GM21825 (cell line): Measurements from ENCODE around the gene SCUBE2.
"Not testable (repeated sequence)": the region's sequence is repeated elsewhere in the genome, so short reads cannot be mapped to it uniquely, and the experiment has no call there.

ENCODE experiments used
- ATAC-seq: cut with Tn5 transposase; IDR thresholded peaks from one replicate; pipeline ENCODE4 v1.9.1; 2021; ENCODE audit warnings: mild to moderate bottlenecking, moderate library complexity; ENCODE audit not compliant: unreplicated experiment

The SCUBE2 gene

DNA sequence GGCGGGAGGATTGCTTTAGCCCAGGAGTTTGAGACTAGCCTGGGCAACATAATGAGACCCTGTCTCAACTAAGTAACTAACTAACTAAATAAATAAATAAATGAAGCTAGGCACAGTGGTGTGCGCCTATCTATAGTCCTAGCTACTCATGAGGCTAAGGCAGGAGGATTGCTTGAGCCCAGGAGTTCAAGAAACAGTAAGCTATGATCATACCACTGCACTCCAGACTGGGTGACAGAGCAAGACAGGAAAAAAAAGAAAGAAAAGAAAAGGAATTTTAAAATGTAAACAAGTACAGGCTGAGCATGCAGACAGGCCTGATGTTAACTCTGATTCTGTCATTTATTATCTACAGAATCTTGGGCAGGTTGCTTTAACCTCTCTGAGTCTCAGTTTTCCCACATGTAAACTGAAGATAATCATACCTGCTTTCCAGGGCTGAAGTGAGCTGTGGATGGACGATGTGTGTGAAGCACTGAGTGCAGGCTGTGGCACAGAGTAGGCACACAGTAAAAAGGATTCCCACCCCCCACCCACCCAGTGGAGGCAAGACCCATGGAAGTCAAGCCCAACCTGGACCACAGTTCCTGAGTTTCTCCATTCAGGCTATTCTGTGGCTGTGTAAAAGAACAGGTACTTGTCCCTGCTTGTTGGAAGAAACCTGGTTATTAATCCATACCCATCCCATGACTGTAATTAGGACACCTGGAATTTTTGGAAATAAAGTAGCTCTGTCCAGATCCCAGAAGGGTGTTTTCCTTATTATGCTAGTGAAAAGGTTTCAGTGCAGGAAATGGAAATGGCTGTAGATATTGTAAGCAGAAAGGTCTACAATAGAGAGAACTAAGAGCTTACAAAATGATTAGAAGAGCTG is 18.7 kb upstream of the SCUBE2 start:
- no peak for ATAC-seq

- no peak for ATAC-seq
Measured at GRCh38 chr11:9104580-9104979, 13.2 kb upstream of the SCUBE2 start.

DNA sequence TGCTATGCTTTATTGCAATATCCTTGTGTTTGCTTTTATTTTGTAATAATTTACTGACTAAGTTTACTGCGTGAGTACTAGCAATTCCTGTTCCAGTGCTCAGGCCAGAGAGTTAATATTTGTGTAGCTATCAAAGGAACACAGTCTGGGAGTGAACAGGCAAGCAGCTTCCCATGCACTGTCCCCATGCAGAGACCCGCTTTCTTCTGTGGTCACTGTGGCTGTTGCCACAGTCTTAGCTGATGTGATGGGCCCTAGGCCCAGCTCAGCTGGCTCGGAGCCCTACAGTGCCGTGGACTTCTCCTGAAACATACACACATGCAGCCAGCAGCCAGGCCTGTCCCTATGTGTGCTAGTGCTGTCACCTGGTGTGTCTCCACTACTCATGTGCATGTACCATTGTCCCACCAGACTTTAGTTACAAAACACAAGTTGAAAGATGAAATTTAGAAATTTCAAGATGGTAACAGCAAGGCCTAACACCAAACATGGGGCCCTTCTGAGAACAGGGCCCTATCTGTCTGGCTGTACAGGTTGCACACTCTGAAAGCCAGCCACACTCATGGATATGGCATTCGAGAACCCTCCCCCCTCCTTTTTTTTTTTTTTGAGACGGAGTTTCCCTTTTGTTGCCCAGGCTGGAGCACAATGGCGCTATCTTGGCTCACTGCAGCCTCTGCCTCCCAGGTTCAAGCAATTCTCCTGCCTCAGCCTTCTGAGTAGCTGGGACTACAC is 12.3 kb upstream of the SCUBE2 start:
- no peak for ATAC-seq

- ATAC-seq, result no peak
Measured at GRCh38 chr11:9099617-9100016, 8.2 kb upstream of the SCUBE2 start.

GRCh38 chr11:9098455-9098854 is 7.1 kb upstream of the SCUBE2 start:
- ATAC-seq, result not testable (repeated sequence)

GRCh38 chr11:9097186-9097943 is 6.0 kb upstream of the SCUBE2 start:
- ATAC-seq, result not testable (repeated sequence)

GRCh38 chr11:9096427-9096826 is 5.0 kb upstream of the SCUBE2 start:
- ATAC-seq, result no peak

- ATAC-seq, result no peak
Measured at GRCh38 chr11:9095421-9095820, 4.0 kb upstream of the SCUBE2 start.

GRCh38 chr11:9094420-9094819 is 3.0 kb upstream of the SCUBE2 start:
- no peak for ATAC-seq

- no peak for ATAC-seq
Measured at GRCh38 chr11:9092853-9093778, 1.7 kb upstream of the SCUBE2 start.

DNA sequence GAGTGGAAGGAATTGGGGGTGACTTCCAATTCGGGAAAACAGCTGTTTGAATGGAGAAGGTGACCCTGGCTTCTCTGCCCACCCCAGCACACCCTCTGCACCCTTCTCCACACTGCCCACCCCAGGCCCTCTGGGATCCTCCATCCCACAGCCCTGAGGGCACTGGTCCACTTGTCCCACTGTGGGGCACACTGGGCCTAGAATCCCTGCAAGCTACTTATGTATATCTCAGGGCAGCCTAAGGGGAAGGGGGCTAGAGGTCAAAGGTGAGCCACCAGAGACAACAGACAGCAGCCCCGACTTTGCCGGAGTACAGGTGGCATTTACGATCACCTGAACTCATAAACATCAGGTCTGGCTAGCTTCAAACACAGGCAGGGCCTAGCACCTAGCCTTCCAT is 673 bp upstream of the SCUBE2 start:
- ATAC-seq, result no peak

GRCh38 chr11:9090488-9091043 is 833 bp downstream of the SCUBE2 start:
- ATAC-seq, result no peak

DNA sequence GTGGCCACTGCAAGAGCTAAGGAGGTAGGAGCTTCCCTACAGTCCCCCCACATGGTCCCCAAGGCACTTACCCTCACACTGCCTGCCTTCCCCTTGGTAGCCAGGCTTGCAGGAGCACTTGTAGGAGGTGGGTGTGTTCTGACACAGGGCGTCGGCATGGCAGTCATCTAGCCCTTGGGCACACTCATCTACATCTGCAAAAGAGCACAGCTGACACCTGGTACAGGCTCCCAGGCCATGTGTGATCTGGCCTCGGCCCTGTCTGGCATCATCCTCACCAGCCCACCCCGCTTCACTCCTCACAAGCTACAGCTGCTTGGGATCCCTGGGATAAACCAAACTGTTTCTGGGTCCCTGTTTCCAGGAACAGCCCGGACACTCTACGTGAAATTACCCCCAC is 1.8 kb downstream of the SCUBE2 start:
- ATAC-seq, result no peak

- ATAC-seq, result no peak
Measured at GRCh38 chr11:9089061-9089460, 2.3 kb downstream of the SCUBE2 start.

DNA sequence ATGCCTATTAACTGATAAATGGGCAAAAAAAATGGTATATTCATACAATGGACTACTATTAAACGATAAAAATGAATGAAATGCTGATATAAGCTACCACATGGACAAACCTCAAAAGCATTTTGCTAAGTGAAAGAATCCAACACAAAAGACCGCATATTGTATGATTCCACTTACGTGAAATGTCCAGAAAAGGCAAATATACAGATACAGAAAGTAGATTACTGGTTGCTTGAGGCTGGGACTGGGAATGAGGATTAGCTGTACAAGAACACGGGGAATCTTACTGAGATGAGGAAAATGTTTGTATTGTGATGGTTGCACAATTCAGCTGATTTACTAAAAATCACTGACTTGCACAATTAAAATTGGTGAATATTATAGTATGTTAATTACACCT is 8.8 kb downstream of the SCUBE2 start:
- no peak for ATAC-seq

- ATAC-seq, result no peak
Measured at GRCh38 chr11:9081153-9081552, 10.2 kb downstream of the SCUBE2 start.

- ATAC-seq, result no peak
Measured at GRCh38 chr11:9078113-9079086, 13.0 kb downstream of the SCUBE2 start.

DNA sequence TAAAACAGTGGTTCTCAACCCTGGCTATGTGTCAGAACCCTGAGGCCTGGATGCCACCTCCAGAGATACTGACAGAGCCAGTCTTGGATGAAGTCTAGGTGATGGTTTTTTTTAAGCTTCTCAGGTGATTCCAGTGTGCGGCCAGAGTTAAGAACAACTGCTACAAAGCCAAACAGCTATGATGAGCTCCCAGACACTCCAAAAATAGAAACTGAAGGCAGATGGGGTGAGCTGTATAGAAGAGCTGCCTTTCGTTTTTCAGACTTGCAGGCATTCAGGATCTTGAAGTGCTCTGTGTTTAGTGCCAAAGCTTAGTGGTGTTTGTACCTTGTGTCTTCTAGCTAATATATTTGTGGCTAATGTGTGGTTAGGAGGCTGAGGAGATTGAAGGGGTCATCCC is 14.2 kb downstream of the SCUBE2 start:
- ATAC-seq, result no peak

- ATAC-seq, result no peak
Measured at GRCh38 chr11:9076661-9077060, 14.7 kb downstream of the SCUBE2 start.
